H1 (cell line): ENCODE measurements around the gene DOCK10. TPM values are rescaled to one million over a fixed set of nuclear protein-coding genes. Genes with fewer than 3 reads are reported as not detected.

Experiments used
- CTCF ChIA-PET: fragments of 300-600 bp; sonication (Branson Sonifier 250); formaldehyde crosslinking; loops from one replicate; lab custom pipeline; 2021; ENCODE audit not compliant: partially characterized antibody; lab: Charles Lee
- POLR2A ChIA-PET: fragments of 300-600 bp; sonication (Branson Sonifier 250); formaldehyde crosslinking; loops from one replicate; lab custom pipeline; 2021; ENCODE audit warnings: inconsistent platforms; ENCODE audit not compliant: partially characterized antibody; lab: Charles Lee
- DNase-seq, 2 experiments: peaks; one replicate each; pipeline versions ENCODE4 v3.0.0 to v3.0.0-alpha.2; 2010 to 2022; ENCODE audit warnings: low spot score in 2 of 2, low read depth in 1 of 2, mixed read lengths in 1 of 2
- FAIRE-seq: peaks from 2 replicates; lab custom pipeline; 2011; peaks lifted over from hg19 to GRCh38; lab: Jason Lieb, UNC
- H2AFZ ChIP-seq: 2 replicates; pipeline ENCODE4 v1.8.1; 2012; ENCODE audit warnings: low read length, inconsistent platforms
- H2AK5ac ChIP-seq: 2 replicates; pipeline ENCODE4 v1.6.1; 2013; ENCODE audit warnings: low read depth, low read length
- H2BK120ac ChIP-seq: replicated peaks from 2 replicates; pipeline ENCODE3; 2013; ENCODE audit warnings: low read depth, low read length, inconsistent platforms
- H2BK12ac ChIP-seq: 2 replicates; pipeline ENCODE4 v1.6.1; 2013; ENCODE audit warnings: low read depth, low read length
- H2BK15ac ChIP-seq: 2 replicates; pipeline ENCODE4 v1.6.1; 2013; ENCODE audit warnings: low read length
- H2BK20ac ChIP-seq: 2 replicates; pipeline ENCODE4 v1.6.1; 2013; ENCODE audit warnings: low read length
- H2BK5ac ChIP-seq: 2 replicates; pipeline ENCODE4 v1.6.1; 2013; ENCODE audit warnings: low read depth, low read length
- H3K14ac ChIP-seq: 2 replicates; pipeline ENCODE4 v1.6.1; 2013; ENCODE audit warnings: inconsistent platforms; ENCODE audit not compliant: insufficient read length
- H3K18ac ChIP-seq: 2 replicates; pipeline ENCODE4 v1.6.1; 2013; ENCODE audit warnings: low read length; ENCODE audit errors: extremely low read depth
- H3K23ac ChIP-seq: 2 replicates; pipeline ENCODE4 v1.6.1; 2013; ENCODE audit warnings: inconsistent platforms; ENCODE audit not compliant: insufficient read length
- H3K23me2 ChIP-seq: 2 replicates; pipeline ENCODE4 v1.6.1; 2013; ENCODE audit warnings: low read depth, low read length
- H3K27ac ChIP-seq: 2 replicates; pipeline ENCODE4 v1.6.1; 2011; ENCODE audit warnings: low read depth, low read length, inconsistent platforms
- H3K27me3 ChIP-seq, 4 experiments: replicated peaks in 1 of 4; 1 replicate in 1 of 4; 2 replicates in 3 of 4; pipeline versions ENCODE4 v1.6.1 to v1.8.1; 2011 to 2013; ENCODE audit warnings: low read length in 3 of 4, mild to moderate bottlenecking in 3 of 4, inconsistent platforms in 2 of 4, mixed read lengths in 2 of 4, moderate library complexity in 1 of 4; ENCODE audit not compliant: control insufficient read depth in 3 of 4, insufficient read depth in 3 of 4; ENCODE audit errors: extremely low read depth in 1 of 4
- H3K36me3 ChIP-seq, 4 experiments: 2 replicates each; pipeline versions ENCODE4 v1.6.1 to v1.8.1; 2011 to 2013; ENCODE audit warnings: mild to moderate bottlenecking in 4 of 4, low read length in 3 of 4, moderate library complexity in 2 of 4, control low read depth in 1 of 4, inconsistent platforms in 1 of 4; ENCODE audit not compliant: insufficient read depth in 4 of 4, control insufficient read depth in 2 of 4
- H3K4ac ChIP-seq: replicated peaks from 2 replicates; pipeline ENCODE3; 2013; ENCODE audit warnings: low read length, low read depth, mixed read lengths, inconsistent platforms; ENCODE audit not compliant: insufficient read length
- H3K4me1 ChIP-seq, 4 experiments: replicated peaks in 1 of 4; 1 replicate in 1 of 4; 2 replicates in 3 of 4; pipeline versions ENCODE4 v1.6.1 to v1.8.1; 2011 to 2013; ENCODE audit warnings: low read length in 3 of 4, inconsistent platforms in 2 of 4, mixed read lengths in 1 of 4; ENCODE audit not compliant: insufficient read depth in 4 of 4, control insufficient read depth in 3 of 4
- H3K4me2 ChIP-seq, 2 experiments: 2 replicates each; pipeline versions ENCODE4 v1.6.1 to v1.8.1; 2011 to 2013; ENCODE audit warnings: low read depth in 2 of 2, low read length in 2 of 2, control low read depth in 1 of 2, inconsistent platforms in 1 of 2, mild to moderate bottlenecking in 1 of 2; ENCODE audit not compliant: insufficient read depth in 1 of 2
- H3K4me3 ChIP-seq, 4 experiments: fragments of 200-600, 300-600 bp in 1 of 4; sonication (generic), shearing (Covaris generic), sonication (Bioruptor Twin) in 1 of 4; 2 replicates each; pipeline versions ENCODE4 v1.5.1 to v1.8.1; 2011 to 2016; ENCODE audit warnings: low read length in 4 of 4, low read depth in 3 of 4, control low read depth in 2 of 4, inconsistent platforms in 2 of 4, mild to moderate bottlenecking in 2 of 4, mixed read lengths in 1 of 4, moderate library complexity in 1 of 4; ENCODE audit not compliant: insufficient read depth in 2 of 4; ENCODE audit errors: extremely low read depth in 1 of 4
- H3K56ac ChIP-seq: replicated peaks from 2 replicates; pipeline ENCODE3; 2013; ENCODE audit warnings: low read depth, mild to moderate bottlenecking, mixed read lengths, low read length, inconsistent platforms; ENCODE audit not compliant: insufficient read length
- H3K79me1 ChIP-seq: 2 replicates; pipeline ENCODE4 v1.6.1; 2013; ENCODE audit warnings: low read depth, low read length, control low read depth
- H3K79me2 ChIP-seq, 2 experiments: 2 replicates each; pipeline versions ENCODE4 v1.6.1 to v1.8.1; 2012 to 2013; ENCODE audit warnings: low read length in 2 of 2, mild to moderate bottlenecking in 2 of 2, inconsistent platforms in 1 of 2; ENCODE audit not compliant: insufficient read depth in 2 of 2, control insufficient read depth in 1 of 2
- H3K9ac ChIP-seq, 4 experiments: replicated peaks in 1 of 4; 1 replicate in 1 of 4; 2 replicates in 3 of 4; pipeline versions ENCODE4 v1.6.1 to v1.8.1; 2011 to 2013; ENCODE audit warnings: low read depth in 3 of 4, low read length in 3 of 4, control low read depth in 2 of 4, mild to moderate bottlenecking in 2 of 4, moderate library complexity in 2 of 4, inconsistent platforms in 1 of 4; ENCODE audit errors: extremely low read depth in 1 of 4
- H3K9me3 ChIP-seq, 2 experiments: 2 replicates each; pipeline versions ENCODE4 v1.6.1 to v1.8.1; 2012 to 2013; ENCODE audit warnings: mild to moderate bottlenecking in 2 of 2, moderate library complexity in 2 of 2, control low read depth in 1 of 2, inconsistent platforms in 1 of 2, low read depth in 1 of 2, low read length in 1 of 2, mixed read lengths in 1 of 2; ENCODE audit not compliant: insufficient read depth in 2 of 2
- H4K20me1 ChIP-seq, 2 experiments: replicated peaks in 1 of 2; 2 replicates each; pipeline versions ENCODE3 to v1.8.1; 2011 to 2013; ENCODE audit warnings: inconsistent platforms in 2 of 2, low read length in 2 of 2, mild to moderate bottlenecking in 1 of 2; ENCODE audit not compliant: insufficient read depth in 2 of 2, control insufficient read depth in 1 of 2
- H4K5ac ChIP-seq: 2 replicates; pipeline ENCODE4 v1.6.1; 2013; ENCODE audit warnings: low read length, low read depth, mixed read lengths, inconsistent platforms; ENCODE audit not compliant: insufficient read length
- H4K8ac ChIP-seq: 2 replicates; pipeline ENCODE4 v1.8.0; 2013; ENCODE audit warnings: mild to moderate bottlenecking, moderate library complexity, low read length, inconsistent platforms; ENCODE audit not compliant: insufficient read depth; ENCODE audit errors: extremely low read depth
- H4K91ac ChIP-seq: replicated peaks from 2 replicates; pipeline ENCODE3; 2013; ENCODE audit warnings: low read length, mixed read lengths, inconsistent platforms; ENCODE audit not compliant: insufficient read length
- ASH2L ChIP-seq: fragments of 200-600, 300-600 bp; sonication (generic); IDR thresholded peaks from one replicate; pipeline ENCODE4 v1.7.1; 2017; ENCODE audit warnings: low read length
- POLR2A ChIP-seq, 2 experiments: IDR thresholded peaks; 1 replicate in 1 of 2; 2 replicates in 1 of 2; pipeline ENCODE4 v1.6.1; 2011; ENCODE audit warnings: low read depth in 2 of 2, low read length in 2 of 2, mild to moderate bottlenecking in 2 of 2; ENCODE audit errors: control extremely low read depth in 1 of 2
- WGBS, 2 experiments: shearing (Covaris generic) in 1 of 2; methylation state at CpG; one replicate each; pipeline versions ENCODE4 v1.1.6 to v1.1.7; 2013 to 2015; ENCODE audit warnings: low lambda C conversion rate in 2 of 2, mixed read lengths in 2 of 2, inconsistent platforms in 1 of 2, low coverage in 1 of 2, missing lambda C conversion rate in 1 of 2; ENCODE audit not compliant: insufficient replicate concordance in 2 of 2, insufficient coverage in 1 of 2, insufficient read length in 1 of 2; ENCODE audit errors: extremely low coverage in 1 of 2, missing lambda C conversion rate in 1 of 2; 5-methylcytosine and 5-hydroxymethylcytosine counted together
- polyA plus RNA-seq, 7 experiments: library from polyadenylated mRNA; depleted of rRNA in 3 of 7; stranded (reverse) in 5 of 7; unstranded in 2 of 7; fragments of >200 nt in 5 of 7; fragments of 200-250 nt in 2 of 7; gene quantifications; 1 replicate in 5 of 7; 2 replicates in 1 of 7; 4 replicates in 1 of 7; pipeline versions ENCODE4 v1.2.1 to v1.2.3, GENCODE V29; 2011 to 2013; ENCODE audit warnings: missing spikeins in 2 of 7, mixed read lengths in 2 of 7
- total RNA-seq: library from RNA; stranded (reverse); fragmentation: NEBNext Ultra II Directional; extraction: Animal tissue kit (Norgen Biotek cat#: 25700); gene quantifications from 2 replicates; pipeline ENCODE4 v1.2.1, GENCODE V29; 2021

DOCK10 gene
- total and polyA plus RNA-seq, 2 of the 8 experiments (the other 6 are each of a cell fraction or from before 2014, with no cell fraction given) = 0.33 to 1.6 TPM

GRCh38 chr2:224813578-224813977 is 228.7 kb downstream of the DOCK10 start:
- Histone ChIP-seq H2BK20ac (no peak overlapping the region), H3K27me3 (no peaks in the 10 kb centered on the region), H3K9ac (no peak overlapping the region), H3K4me2 (no peak overlapping the region), H3K4me1 (no peaks in the 10 kb centered on the region), H2AK5ac (no peak overlapping the region), H3K9me3 (no peaks in the 10 kb centered on the region), H2BK15ac (no peak overlapping the region), H4K8ac (no peak overlapping the region), H4K20me1 (no peaks in the 10 kb centered on the region), H3K36me3 (no peaks in the 10 kb centered on the region), H3K56ac (no peak overlapping the region), H2BK120ac (no peak overlapping the region), H2AFZ (no peak overlapping the region), H2BK12ac (no peak overlapping the region), H4K5ac (no peak overlapping the region), H3K79me1 (no peaks in the 10 kb centered on the region), H3K18ac (no peak overlapping the region), H3K23ac (no peak overlapping the region), H2BK5ac (no peak overlapping the region), H3K79me2 (no peaks in the 10 kb centered on the region), H3K4me3 (no peak overlapping the region), H3K27ac (no peak overlapping the region), H3K23me2 (no peaks in the 10 kb centered on the region; the same call in 1 of the 2 replicates), H3K4ac (no peak overlapping the region), H3K14ac (no peak overlapping the region), H4K91ac (no peak overlapping the region)
- DNase-seq (no peak), FAIRE-seq (no peak)
- WGBS, 2 experiments = 94% methylated on average over 1 of the region's 1 CpG; no CpG with 5 or more reads in 1 of the 2 experiments
- ChIA-PET CTCF (no interaction called here), POLR2A (no interaction called here)
- TF ChIP-seq ASH2L = no peak
- no peak for TF ChIP-seq POLR2A (IDR thresholded peaks at IDR 0.05; ENCODE audit: control extremely low read depth in 1 of 2, low read depth in 2 of 2, low read length in 2 of 2)
